Keratinocyte (primary cell): ENCODE results near the gene IL22RA1. TPM values are rescaled to one million over a fixed set of nuclear protein-coding genes. Genes with fewer than 3 reads are reported as not detected.

Experiments used
- DNase-seq: peaks from one replicate; pipeline ENCODE4 v3.0.0-alpha.2; 2011; ENCODE audit warnings: low read depth, missing footprints, low spot score
- FAIRE-seq: peaks from 2 replicates; lab custom pipeline; 2011; peaks lifted over from hg19 to GRCh38; lab: Jason Lieb, UNC
- H2AFZ ChIP-seq: 2 replicates; pipeline ENCODE4 v1.6.0; 2012; ENCODE audit warnings: low read length, control low read depth, inconsistent platforms; ENCODE audit not compliant: control insufficient read depth
- H3K27ac ChIP-seq: 2 replicates; pipeline ENCODE4 v1.5.1; 2011; ENCODE audit warnings: low read length; ENCODE audit not compliant: control insufficient read depth, insufficient read depth
- H3K27me3 ChIP-seq: 3 replicates; pipeline ENCODE4 v1.6.0; 2011; ENCODE audit warnings: low read length; ENCODE audit not compliant: control insufficient read depth, insufficient read depth; ENCODE audit errors: extremely low read depth
- H3K36me3 ChIP-seq, 2 experiments: 2 replicates in 1 of 2; 3 replicates in 1 of 2; pipeline ENCODE4 v1.5.1; 2011; ENCODE audit warnings: low read length in 2 of 2, mild to moderate bottlenecking in 1 of 2; ENCODE audit not compliant: control insufficient read depth in 2 of 2, insufficient read depth in 2 of 2; ENCODE audit errors: extremely low read depth in 1 of 2
- H3K4me1 ChIP-seq: 3 replicates; pipeline ENCODE4 v1.5.1; 2011; ENCODE audit warnings: low read length; ENCODE audit not compliant: control insufficient read depth, insufficient read depth; ENCODE audit errors: extremely low read depth
- H3K4me2 ChIP-seq: 3 replicates; pipeline ENCODE4 v1.6.0; 2011; ENCODE audit warnings: low read depth, low read length; ENCODE audit not compliant: control insufficient read depth, insufficient read depth; ENCODE audit errors: extremely low read depth
- H3K4me3 ChIP-seq, 3 experiments: fragments of 200-600 bp in 1 of 3; sonication (generic) in 1 of 3; 2 replicates in 2 of 3; 3 replicates in 1 of 3; pipeline ENCODE4 v1.5.1; 2011 to 2016; ENCODE audit warnings: low read length in 3 of 3, mild to moderate bottlenecking in 3 of 3, control low read depth in 2 of 3, inconsistent platforms in 1 of 3, low read depth in 1 of 3, mixed read lengths in 1 of 3, mixed run types in 1 of 3, moderate library complexity in 1 of 3; ENCODE audit not compliant: control insufficient read depth in 2 of 3, insufficient read depth in 2 of 3; ENCODE audit errors: extremely low read depth in 1 of 3
- H3K79me2 ChIP-seq: 2 replicates; pipeline ENCODE4 v1.6.0; 2012; ENCODE audit warnings: low read length; ENCODE audit not compliant: control insufficient read depth, insufficient read depth
- H3K9ac ChIP-seq: 3 replicates; pipeline ENCODE4 v1.6.0; 2011; ENCODE audit warnings: low read length; ENCODE audit not compliant: control insufficient read depth, insufficient read depth; ENCODE audit errors: extremely low read depth
- H3K9me1 ChIP-seq: 3 replicates; pipeline ENCODE4 v1.6.0; 2011; ENCODE audit warnings: low read length; ENCODE audit not compliant: control insufficient read depth, insufficient read depth; ENCODE audit errors: extremely low read depth
- H3K9me3 ChIP-seq: 2 replicates; pipeline ENCODE4 v1.5.1; 2012; ENCODE audit warnings: low read depth, low read length; ENCODE audit not compliant: control insufficient read depth
- H4K20me1 ChIP-seq: 3 replicates; pipeline ENCODE4 v1.6.0; 2011; ENCODE audit warnings: low read length; ENCODE audit not compliant: control insufficient read depth, insufficient read depth; ENCODE audit errors: extremely low read depth
- CTCF ChIP-seq, 3 experiments: IDR thresholded peaks in 1 of 3; conservative IDR thresholded peaks in 1 of 3; optimal IDR thresholded peaks in 1 of 3; 2 replicates in 2 of 3; 3 replicates in 1 of 3; pipeline versions ENCODE3 to v1.5.1; 2011; ENCODE audit warnings: low read length in 3 of 3, mild to moderate bottlenecking in 3 of 3, moderate library complexity in 2 of 3, control low read depth in 1 of 3, inconsistent platforms in 1 of 3; ENCODE audit not compliant: insufficient read depth in 2 of 3; ENCODE audit errors: extremely low read depth in 1 of 3
- EZH2 ChIP-seq: IDR thresholded peaks from one replicate; pipeline ENCODE4 v1.6.1; 2012; ENCODE audit warnings: inconsistent platforms, mild to moderate bottlenecking, low read length, moderate library complexity
- dilution Hi-C: fragments of 300-500 bp; cut with MboI; formaldehyde crosslinking; loops from one replicate; pipeline ENCODE4 v1.7.0; 2020; ENCODE audit warnings: low sequenced_read_pairs; ENCODE audit not compliant: extremely low pct_ligation_motif_present
- polyA plus RNA-seq, 5 experiments: library from polyadenylated mRNA; depleted of rRNA in 3 of 5; stranded (reverse) in 3 of 5; stranded (forward) in 1 of 5; unstranded in 1 of 5; fragments of >200 nt; gene quantifications; 1 replicate in 1 of 5; 2 replicates in 3 of 5; 3 replicates in 1 of 5; pipeline versions ENCODE4 v1.2.1 to v1.2.3, GENCODE V29; 2011 to 2012; ENCODE audit warnings: missing spikeins in 2 of 5, low read depth in 1 of 5, low replicate concordance in 1 of 5

Gene IL22RA1
- polyA plus RNA-seq, 1 donor (not counting 4 experiments of a cell fraction or from before 2014, with no cell fraction given): 1.7 TPM

- no peak overlapping the region for H3K4me2 ChIP-seq
- H3K4me1 ChIP-seq: peaks cover 8% of the 10 kb centered on the region
- peaks cover 2% of the 10 kb centered on the region for H3K9me1 ChIP-seq
- FAIRE-seq (no peak), DNase-seq (no peak)
- H3K36me3 ChIP-seq: peaks cover 0 to 2% of the 10 kb centered on the region in 2 experiments
- dilution Hi-C loops: no loop called here
- no peak overlapping the region for H2AFZ ChIP-seq
- H3K9me3 ChIP-seq: no peaks in the 10 kb centered on the region
- H3K79me2 ChIP-seq: no peaks in the 10 kb centered on the region
- no peaks in the 10 kb centered on the region for H4K20me1 ChIP-seq
- H3K27ac ChIP-seq: no peak overlapping the region
- H3K9ac ChIP-seq: no peak overlapping the region
- no peaks in the 10 kb centered on the region for H3K27me3 ChIP-seq
- H3K4me3 ChIP-seq: no peak overlapping the region
- TF ChIP-seq CTCF (optimal IDR thresholded peaks at IDR 0.05 in 1 of 3, IDR thresholded peaks at IDR 0.05 in 1 of 3, conservative IDR thresholded peaks at IDR 0.05 in 1 of 3; ENCODE audit: extremely low read depth in 1 of 3, insufficient read depth in 2 of 3, low read length in 3 of 3): no peak
- TF ChIP-seq EZH2: no peak
Measured at GRCh38 chr1:24178407-24178806, 35.5 kb upstream of the IL22RA1 start.

- Histone ChIP-seq H3K4me2 (no peak overlapping the region), H3K9ac (no peak overlapping the region), H3K9me3 (no peaks in the 10 kb centered on the region), H3K4me1 (peaks cover 8% of the 10 kb centered on the region), H3K4me3 (no peak overlapping the region), H2AFZ (no peak overlapping the region), H3K79me2 (no peaks in the 10 kb centered on the region), H3K27ac (no peak overlapping the region), H3K27me3 (no peaks in the 10 kb centered on the region), H4K20me1 (no peaks in the 10 kb centered on the region), H3K36me3 (peaks cover 0 to 3% of the 10 kb centered on the region in 2 experiments), H3K9me1 (peaks cover 2% of the 10 kb centered on the region)
- dilution Hi-C loops: no loop called here
- TF ChIP-seq EZH2 (no peak), CTCF (optimal IDR thresholded peaks at IDR 0.05 in 1 of 3, IDR thresholded peaks at IDR 0.05 in 1 of 3, conservative IDR thresholded peaks at IDR 0.05 in 1 of 3; ENCODE audit: extremely low read depth in 1 of 3, insufficient read depth in 2 of 3, low read length in 3 of 3) (no peak)
- no peak for DNase-seq
- no peak for FAIRE-seq
Measured at GRCh38 chr1:24177161-24177560, 34.2 kb upstream of the IL22RA1 start.
